Caco-2 (cell line): Measurements from ENCODE around the gene PLLP. TPM values are rescaled to one million over a fixed set of nuclear protein-coding genes. Genes with fewer than 3 reads are reported as not detected.
A peak's percentile ranks its signal among the peaks of the same experiment; 100 is the strongest.

Source experiments
- BruUV-seq: library from RNA; stranded (reverse); fragments of 400-500 nt; replicated peaks from 2 replicates; lab custom pipeline; 2021; lab: Mats Ljungman, UMichigan
- CTCF ChIA-PET: fragments of 300-600 bp; sonication (Branson Sonifier 250); formaldehyde crosslinking; loops from one replicate; lab custom pipeline; 2022; ENCODE audit warnings: antibody characterized with exemption; lab: Charles Lee
- POLR2A ChIA-PET: fragments of 300-600 bp; sonication (Branson Sonifier 250); formaldehyde crosslinking; loops from one replicate; lab custom pipeline; 2022; ENCODE audit warnings: antibody characterized with exemption; lab: Charles Lee
- DNase-seq, 2 experiments: peaks; one replicate each; pipeline versions ENCODE4 v3.0.0 to v3.0.0-alpha.2; 2020 to 2022
- H3K27me3 ChIP-seq: replicated peaks from 2 replicates; pipeline ENCODE4 v1.6.0; 2011; ENCODE audit warnings: low read length; ENCODE audit not compliant: control insufficient read depth, insufficient read depth
- H3K36me3 ChIP-seq: 2 replicates; pipeline ENCODE4 v1.5.1; 2011; ENCODE audit warnings: low read length; ENCODE audit not compliant: control insufficient read depth, insufficient read depth
- H3K4me1 ChIP-seq: fragments of 250-450 bp; sonication (Bioruptor Pico); 2 replicates; pipeline ENCODE4 v1.5.1; 2020; ENCODE audit warnings: mild to moderate bottlenecking
- H3K4me3 ChIP-seq: 2 replicates; pipeline ENCODE4 v1.5.1; 2011; ENCODE audit warnings: low read depth, mild to moderate bottlenecking, control low read depth, low read length
- H3K9me3 ChIP-seq: fragments of 250-450 bp; sonication (Bioruptor Pico); 2 replicates; pipeline ENCODE4 v1.5.1; 2020; ENCODE audit warnings: mild to moderate bottlenecking, moderate library complexity
- H3K27ac Mint-ChIP-seq: one replicate; pipeline ENCODE4 v1.8.0; 2022; ENCODE audit warnings: mixed read lengths; ENCODE audit not compliant: unreplicated experiment
- H3K27me3 Mint-ChIP-seq: one replicate; pipeline ENCODE4 v1.8.0; 2022; ENCODE audit warnings: mixed read lengths; ENCODE audit not compliant: insufficient read depth, unreplicated experiment
- H3K36me3 Mint-ChIP-seq: one replicate; pipeline ENCODE4 v1.8.0; 2022; ENCODE audit warnings: mild to moderate bottlenecking, mixed read lengths; ENCODE audit not compliant: insufficient read depth, unreplicated experiment
- H3K4me1 Mint-ChIP-seq: one replicate; pipeline ENCODE4 v1.8.0; 2022; ENCODE audit warnings: low read depth, mixed read lengths; ENCODE audit not compliant: unreplicated experiment
- H3K4me3 Mint-ChIP-seq: one replicate; pipeline ENCODE4 v1.8.0; 2022; ENCODE audit warnings: mild to moderate bottlenecking, moderate library complexity, mixed read lengths; ENCODE audit not compliant: unreplicated experiment
- H3K9me3 Mint-ChIP-seq: one replicate; pipeline ENCODE4 v1.8.0; 2022; ENCODE audit warnings: mixed read lengths; ENCODE audit not compliant: unreplicated experiment
- intact Hi-C: fragments of 100-400 bp; cut with micrococcal nuclease; formaldehyde crosslinking; loops from one replicate; pipeline ENCODE4 v1.10.0; 2022; ENCODE audit not compliant: unreplicated experiment
- total RNA-seq: library from RNA; stranded (reverse); gene quantifications from 2 replicates; pipeline ENCODE4 v1.2.3, GENCODE V29; 2022
- TF ChIP-seq, protein P1 (sequence below), 2 experiments: fragments of 200-600 bp in 1 of 2; IDR thresholded peaks; 1 replicate in 1 of 2; 2 replicates in 1 of 2; pipeline versions ENCODE4 v1.5.1 to v1.8.0; 2011 to 2022; ENCODE audit warnings: antibody characterized with exemption in 1 of 2, control low read depth in 1 of 2, inconsistent platforms in 1 of 2, low read depth in 1 of 2, low read length in 1 of 2, mild to moderate bottlenecking in 1 of 2, moderate library complexity in 1 of 2; ENCODE audit not compliant: insufficient read depth in 1 of 2, severe bottlenecking in 1 of 2, unreplicated experiment in 1 of 2

Gene PLLP
- total RNA-seq, 1 experiment from 2014 or later = 53.0 TPM

DNA sequence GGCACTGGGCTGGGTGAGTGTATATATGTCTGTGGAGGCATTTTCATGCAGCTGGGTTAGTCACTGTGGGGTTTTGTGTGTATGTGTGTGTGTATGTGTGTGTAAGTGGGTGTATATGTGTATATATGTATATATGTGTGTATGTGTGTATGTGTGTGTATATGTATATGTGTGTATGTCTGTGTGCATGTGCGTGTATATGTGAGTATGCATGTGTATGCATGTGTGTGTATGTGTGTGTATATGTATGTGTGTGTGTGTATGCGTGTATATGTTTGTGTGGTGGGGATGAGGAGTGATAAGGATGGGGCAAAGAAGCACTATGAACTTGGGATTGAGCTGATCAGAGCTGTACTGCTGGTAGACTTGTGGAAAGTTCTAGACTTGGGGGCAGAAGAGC, 29.0 kb upstream of the PLLP start:
- no peaks in the 10 kb centered on the region for H3K9me3 ChIP-seq
- no peaks in the 10 kb centered on the region for H3K36me3 Mint-ChIP-seq
- H3K4me1 Mint-ChIP-seq = peaks cover 6% of the 10 kb centered on the region
- H3K4me3 ChIP-seq = no peak overlapping the region
- no peak for DNase-seq
- TF ChIP-seq, protein P1, sequence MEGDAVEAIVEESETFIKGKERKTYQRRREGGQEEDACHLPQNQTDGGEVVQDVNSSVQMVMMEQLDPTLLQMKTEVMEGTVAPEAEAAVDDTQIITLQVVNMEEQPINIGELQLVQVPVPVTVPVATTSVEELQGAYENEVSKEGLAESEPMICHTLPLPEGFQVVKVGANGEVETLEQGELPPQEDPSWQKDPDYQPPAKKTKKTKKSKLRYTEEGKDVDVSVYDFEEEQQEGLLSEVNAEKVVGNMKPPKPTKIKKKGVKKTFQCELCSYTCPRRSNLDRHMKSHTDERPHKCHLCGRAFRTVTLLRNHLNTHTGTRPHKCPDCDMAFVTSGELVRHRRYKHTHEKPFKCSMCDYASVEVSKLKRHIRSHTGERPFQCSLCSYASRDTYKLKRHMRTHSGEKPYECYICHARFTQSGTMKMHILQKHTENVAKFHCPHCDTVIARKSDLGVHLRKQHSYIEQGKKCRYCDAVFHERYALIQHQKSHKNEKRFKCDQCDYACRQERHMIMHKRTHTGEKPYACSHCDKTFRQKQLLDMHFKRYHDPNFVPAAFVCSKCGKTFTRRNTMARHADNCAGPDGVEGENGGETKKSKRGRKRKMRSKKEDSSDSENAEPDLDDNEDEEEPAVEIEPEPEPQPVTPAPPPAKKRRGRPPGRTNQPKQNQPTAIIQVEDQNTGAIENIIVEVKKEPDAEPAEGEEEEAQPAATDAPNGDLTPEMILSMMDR (IDR thresholded peaks at IDR 0.05; ENCODE audit: insufficient read depth in 1 of 2, low read depth in 1 of 2, low read length in 1 of 2, severe bottlenecking in 1 of 2, unreplicated experiment in 1 of 2) = no peak
- intact Hi-C loops = no loop called here
- no peak overlapping the region for H3K4me3 Mint-ChIP-seq
- no peaks in the 10 kb centered on the region for H3K9me3 Mint-ChIP-seq
- no TSS peak for BruUV-seq
- CTCF ChIA-PET = interaction anchor here (1.7 kb wide), 1 partner anchor 13 kb away, joined by 4 read pairs; no protein-coding TSS in a partner anchor
- H3K27me3 Mint-ChIP-seq = no peaks in the 10 kb centered on the region
- peaks cover 17% of the 10 kb centered on the region for H3K4me1 ChIP-seq
- POLR2A ChIA-PET = no interaction called here
- H3K36me3 ChIP-seq = no peaks in the 10 kb centered on the region
- no peak overlapping the region for H3K27ac Mint-ChIP-seq
- no peaks in the 10 kb centered on the region for H3K27me3 ChIP-seq

DNA sequence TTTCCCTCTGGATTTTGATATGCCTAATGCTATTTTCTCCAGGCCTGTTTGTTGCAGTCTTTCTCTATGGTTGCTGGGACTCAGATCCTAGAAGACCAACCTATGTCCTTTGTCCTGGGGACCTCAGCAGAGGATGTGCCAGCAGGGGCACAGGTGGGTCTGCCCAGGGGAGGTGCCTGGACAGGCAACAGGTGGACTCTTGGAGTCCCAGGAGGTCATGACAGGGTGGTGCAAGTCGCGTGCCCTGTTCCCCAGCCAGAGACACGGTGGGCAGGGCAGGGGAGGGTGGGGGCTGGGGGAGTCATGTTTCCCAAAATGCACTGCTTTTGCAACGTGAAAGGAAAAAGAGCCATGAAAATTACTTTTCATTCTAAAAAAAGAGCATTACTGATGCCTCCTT, 26.3 kb upstream of the PLLP start:
- CTCF ChIA-PET = interaction anchor here (1.5 kb wide), 1 partner anchor 107 kb away, joined by 6 read pairs; no protein-coding TSS in a partner anchor
- Histone ChIP-seq H3K36me3 (no peaks in the 10 kb centered on the region), H3K27me3 (no peaks in the 10 kb centered on the region), H3K4me3 (no peak overlapping the region), H3K4me1 (0 out of 2 replicates have a peak, but pooled peaks cover 5% of the 10 kb centered on the region), H3K9me3 (no peaks in the 10 kb centered on the region)
- POLR2A ChIA-PET = no interaction called here
- peaks cover 14% of the 10 kb centered on the region for H3K4me1 Mint-ChIP-seq
- no peaks in the 10 kb centered on the region for H3K27me3 Mint-ChIP-seq
- intact Hi-C loops = no loop called here
- no peak overlapping the region for H3K27ac Mint-ChIP-seq
- H3K4me3 Mint-ChIP-seq = no peak overlapping the region
- BruUV-seq = no TSS peak
- H3K36me3 Mint-ChIP-seq = no peaks in the 10 kb centered on the region
- DNase-seq = no peak
- no peaks in the 10 kb centered on the region for H3K9me3 Mint-ChIP-seq
- TF ChIP-seq, protein P1 (IDR thresholded peaks at IDR 0.05; ENCODE audit: insufficient read depth in 1 of 2, low read depth in 1 of 2, low read length in 1 of 2, severe bottlenecking in 1 of 2, unreplicated experiment in 1 of 2) = no peak

DNA sequence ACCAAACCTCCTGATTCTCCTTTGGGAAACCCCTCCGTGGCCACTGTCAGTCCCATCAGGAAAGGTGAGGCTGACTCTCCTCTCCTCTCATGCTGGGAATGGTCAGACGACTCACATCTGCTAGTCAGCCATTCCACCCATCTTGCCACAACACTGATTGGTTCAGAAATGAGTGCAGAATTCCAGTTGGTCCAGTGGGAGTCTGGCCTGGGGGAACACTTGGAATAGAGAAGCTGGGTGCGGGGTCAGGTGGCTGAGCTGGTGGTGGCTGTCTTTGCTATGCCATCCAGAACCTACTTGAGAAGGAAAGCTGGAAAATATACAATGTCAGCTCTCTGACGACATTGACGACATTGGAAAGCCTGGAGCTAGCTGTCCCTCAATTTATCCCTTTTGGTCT, 23.6 kb upstream of the PLLP start:
- ChIA-PET CTCF (no interaction called here), POLR2A (no interaction called here)
- peaks cover 34% of the 10 kb centered on the region for H3K4me1 Mint-ChIP-seq
- no peaks in the 10 kb centered on the region for H3K9me3 Mint-ChIP-seq
- H3K27ac Mint-ChIP-seq = peak overlapping the region; percentile 58
- no peak overlapping the region for H3K4me3 Mint-ChIP-seq
- Histone ChIP-seq H3K9me3 (no peaks in the 10 kb centered on the region), H3K4me3 (no peak overlapping the region), H3K27me3 (no peaks in the 10 kb centered on the region), H3K4me1 (peaks cover 24% of the 10 kb centered on the region), H3K36me3 (no peaks in the 10 kb centered on the region)
- no peaks in the 10 kb centered on the region for H3K27me3 Mint-ChIP-seq
- no TSS peak for BruUV-seq
- DNase-seq = peak in 1 of 2 experiments; percentile 23
- intact Hi-C loops = no loop called here
- peaks cover 11% of the 10 kb centered on the region for H3K36me3 Mint-ChIP-seq
- TF ChIP-seq, protein P1 (IDR thresholded peaks at IDR 0.05; ENCODE audit: insufficient read depth in 1 of 2, low read depth in 1 of 2, low read length in 1 of 2, severe bottlenecking in 1 of 2, unreplicated experiment in 1 of 2) = no peak
